ENCODE results near the gene FZD10.

The FZD10 gene, protein sequence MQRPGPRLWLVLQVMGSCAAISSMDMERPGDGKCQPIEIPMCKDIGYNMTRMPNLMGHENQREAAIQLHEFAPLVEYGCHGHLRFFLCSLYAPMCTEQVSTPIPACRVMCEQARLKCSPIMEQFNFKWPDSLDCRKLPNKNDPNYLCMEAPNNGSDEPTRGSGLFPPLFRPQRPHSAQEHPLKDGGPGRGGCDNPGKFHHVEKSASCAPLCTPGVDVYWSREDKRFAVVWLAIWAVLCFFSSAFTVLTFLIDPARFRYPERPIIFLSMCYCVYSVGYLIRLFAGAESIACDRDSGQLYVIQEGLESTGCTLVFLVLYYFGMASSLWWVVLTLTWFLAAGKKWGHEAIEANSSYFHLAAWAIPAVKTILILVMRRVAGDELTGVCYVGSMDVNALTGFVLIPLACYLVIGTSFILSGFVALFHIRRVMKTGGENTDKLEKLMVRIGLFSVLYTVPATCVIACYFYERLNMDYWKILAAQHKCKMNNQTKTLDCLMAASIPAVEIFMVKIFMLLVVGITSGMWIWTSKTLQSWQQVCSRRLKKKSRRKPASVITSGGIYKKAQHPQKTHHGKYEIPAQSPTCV

DNA sequence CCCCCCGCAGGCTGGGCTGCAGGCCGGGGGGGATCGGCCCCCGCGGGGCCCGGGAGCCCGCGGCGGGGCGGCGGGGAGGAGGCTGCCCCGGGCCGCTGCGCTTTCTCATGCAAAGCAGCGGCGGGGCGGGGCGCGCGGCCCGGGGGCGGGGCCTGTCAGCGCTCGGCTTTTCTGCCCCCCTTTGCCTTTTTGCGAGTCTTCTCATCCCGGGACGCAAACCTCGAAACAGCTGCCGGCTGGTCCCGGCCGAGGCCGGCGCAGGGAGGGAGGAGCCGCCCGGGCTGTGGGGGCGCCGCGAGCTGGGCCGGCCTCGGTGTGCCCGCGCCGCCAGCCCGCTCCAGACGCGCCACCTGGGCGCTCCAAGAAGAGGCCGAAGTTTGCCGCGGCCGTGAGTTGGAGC is at the start of gene FZD10:
Gene FZD10 (plus strand): TSS at position 198 of the 400 bp plus-strand sequence. CDS start 479 bp downstream, outside the sequence.
- DNase-seq (ENCODE audit: low read depth), result no peak

DNA sequence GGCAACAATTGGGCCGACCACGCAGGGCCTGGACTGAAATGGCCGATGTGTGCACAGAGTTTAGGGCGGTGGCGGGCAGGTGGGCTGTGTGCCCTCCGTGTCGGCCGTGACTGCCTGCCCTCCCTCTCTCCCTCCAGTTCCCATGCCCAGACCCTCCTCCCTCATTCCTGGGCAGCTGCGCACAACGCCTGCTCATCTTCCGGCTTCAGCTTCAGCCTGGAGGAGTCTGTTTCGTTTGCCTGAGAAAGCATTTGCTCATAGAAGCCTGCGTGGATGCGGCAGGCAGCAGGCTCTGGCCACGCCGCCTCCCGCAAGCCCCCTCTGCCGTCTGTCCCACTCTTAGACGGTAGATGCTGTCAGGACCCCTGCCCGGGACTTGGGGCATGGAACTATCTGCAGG is 47.3 kb upstream of the FZD10 start:
- no peak for DNase-seq (ENCODE audit: low read depth)

DNA sequence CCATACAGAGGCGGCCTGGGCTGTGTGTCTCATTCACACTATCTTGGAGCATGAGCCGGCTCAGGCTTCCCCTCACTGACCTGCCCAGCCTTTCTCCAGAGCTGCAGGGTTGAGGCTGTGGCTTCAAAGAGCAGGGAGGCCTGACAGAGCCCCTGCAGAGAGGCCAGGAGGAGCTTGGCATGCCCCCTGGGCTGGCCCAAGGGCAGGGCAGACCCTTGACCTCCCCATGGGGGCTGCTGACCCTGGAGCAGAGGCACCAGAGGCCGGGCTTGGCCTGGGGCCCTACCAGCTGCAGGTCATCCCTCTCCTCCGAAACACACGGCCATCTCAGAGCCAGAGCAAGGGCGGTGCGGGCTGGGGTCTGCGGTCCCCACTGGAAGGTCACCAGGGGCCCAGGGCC is 46.6 kb upstream of the FZD10 start:
- DNase-seq (ENCODE audit: low read depth), result no peak

DNA sequence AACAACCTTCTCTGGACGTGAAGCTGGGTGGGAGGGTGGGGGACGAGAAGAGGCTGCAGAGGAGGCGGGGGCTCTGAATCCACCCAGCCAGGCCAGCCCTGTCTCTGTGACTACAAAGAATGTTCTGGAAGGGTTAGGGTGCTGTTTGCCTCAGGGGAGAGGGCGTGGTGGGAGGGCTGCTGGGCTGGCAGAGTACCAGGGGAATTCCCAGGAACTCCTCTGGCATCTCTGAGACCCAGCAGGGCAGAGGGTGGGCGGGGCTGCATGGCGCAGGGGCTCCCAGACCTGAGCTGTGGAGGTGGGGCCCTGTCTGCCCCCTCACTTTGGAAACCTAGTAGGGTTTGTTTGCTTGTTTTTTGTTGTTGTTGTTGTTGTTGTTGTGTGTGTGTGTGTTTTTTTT is 45.5 kb upstream of the FZD10 start:
- no peak for DNase-seq (ENCODE audit: low read depth)

DNA sequence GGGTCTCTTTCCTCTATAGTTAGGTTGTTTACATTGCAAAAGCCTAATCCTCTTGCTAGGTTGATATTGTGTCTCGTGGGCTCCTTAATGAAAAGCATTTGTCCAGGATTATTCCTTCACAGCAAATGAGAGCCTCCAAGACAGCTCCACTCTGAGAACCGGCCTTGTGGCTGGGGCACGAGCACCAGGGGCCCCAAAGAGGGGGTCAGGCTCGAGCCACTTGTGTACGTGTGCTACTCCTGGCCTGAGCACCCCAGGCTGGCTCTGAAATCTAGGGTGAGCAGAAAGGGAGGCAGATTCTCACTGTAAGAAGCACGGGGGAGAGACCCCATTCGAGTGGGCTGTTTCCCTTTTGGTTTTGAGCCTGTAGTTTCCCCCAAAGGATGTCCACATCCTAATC is 45.0 kb upstream of the FZD10 start:
- DNase-seq (ENCODE audit: low read depth), result no peak

DNA sequence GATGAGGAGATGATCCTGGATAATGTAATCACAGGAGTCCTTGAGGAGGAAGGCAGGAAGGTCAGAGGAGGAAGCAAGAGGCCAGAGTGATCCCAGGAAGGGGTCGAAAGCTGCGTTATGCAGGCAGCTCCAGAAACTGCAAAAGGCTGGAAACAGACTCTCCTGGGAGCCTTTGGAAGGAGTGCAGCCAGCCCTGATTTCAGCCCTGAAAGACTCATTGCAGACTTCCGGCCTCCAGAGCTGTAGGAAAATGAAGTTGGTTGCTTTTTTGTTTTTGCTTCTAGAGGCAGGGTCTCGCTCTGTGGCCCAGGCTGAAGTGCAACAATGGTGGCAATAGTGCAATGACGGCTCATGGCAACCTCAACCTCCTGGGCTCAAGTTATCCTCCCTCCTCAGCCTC is 44.6 kb upstream of the FZD10 start:
- no peak for DNase-seq (ENCODE audit: low read depth)

DNA sequence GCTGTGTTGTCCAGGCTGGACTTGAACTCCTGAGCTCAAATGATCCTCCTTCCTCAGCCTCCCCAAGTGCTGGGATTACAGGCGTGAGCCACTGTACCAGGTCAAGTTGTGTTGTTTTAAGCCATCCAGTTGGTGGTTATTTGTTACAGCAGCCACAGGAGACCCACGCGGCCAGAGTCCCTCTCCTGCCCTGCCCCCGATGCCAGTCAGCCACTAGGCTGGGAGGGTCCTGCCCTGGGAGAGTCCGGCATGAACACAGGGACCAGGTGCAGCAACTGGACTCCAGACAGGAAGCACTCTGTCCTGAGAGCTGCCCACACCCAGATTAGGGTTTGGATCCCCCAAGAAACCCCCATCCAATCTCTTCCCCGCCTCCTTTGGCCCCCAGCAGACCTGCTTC is 44.1 kb upstream of the FZD10 start:
- no peak for DNase-seq (ENCODE audit: low read depth)

DNA sequence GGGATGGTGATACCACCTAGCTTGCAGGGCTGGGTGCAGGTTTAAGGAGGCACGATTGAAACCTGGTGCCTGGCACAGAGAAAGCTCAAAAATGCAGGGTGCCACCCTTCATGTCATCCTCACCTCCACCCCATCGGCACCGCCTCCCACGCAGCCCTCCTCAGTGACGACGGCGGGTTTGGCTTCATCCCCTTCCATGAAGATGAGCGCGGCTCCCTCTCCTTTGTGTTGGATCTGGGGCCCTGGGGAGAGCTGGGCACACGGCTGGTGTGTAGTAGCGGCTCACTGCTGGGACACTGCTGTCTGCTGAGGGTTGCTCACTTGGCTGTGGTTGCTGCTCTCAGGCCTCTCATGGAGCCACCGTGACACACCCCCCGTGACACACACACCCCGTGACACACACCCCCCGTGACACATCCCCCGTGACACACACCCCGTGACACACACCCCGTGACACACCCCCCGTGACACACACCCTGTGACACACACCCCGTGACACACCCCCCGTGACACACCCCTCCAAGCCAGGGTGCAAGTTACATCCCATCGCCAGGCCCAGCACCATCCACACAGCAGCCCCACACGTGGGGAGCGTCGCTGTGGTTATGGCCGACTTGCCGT is 42.9 kb upstream of the FZD10 start:
- no peak for DNase-seq (ENCODE audit: low read depth)

DNA sequence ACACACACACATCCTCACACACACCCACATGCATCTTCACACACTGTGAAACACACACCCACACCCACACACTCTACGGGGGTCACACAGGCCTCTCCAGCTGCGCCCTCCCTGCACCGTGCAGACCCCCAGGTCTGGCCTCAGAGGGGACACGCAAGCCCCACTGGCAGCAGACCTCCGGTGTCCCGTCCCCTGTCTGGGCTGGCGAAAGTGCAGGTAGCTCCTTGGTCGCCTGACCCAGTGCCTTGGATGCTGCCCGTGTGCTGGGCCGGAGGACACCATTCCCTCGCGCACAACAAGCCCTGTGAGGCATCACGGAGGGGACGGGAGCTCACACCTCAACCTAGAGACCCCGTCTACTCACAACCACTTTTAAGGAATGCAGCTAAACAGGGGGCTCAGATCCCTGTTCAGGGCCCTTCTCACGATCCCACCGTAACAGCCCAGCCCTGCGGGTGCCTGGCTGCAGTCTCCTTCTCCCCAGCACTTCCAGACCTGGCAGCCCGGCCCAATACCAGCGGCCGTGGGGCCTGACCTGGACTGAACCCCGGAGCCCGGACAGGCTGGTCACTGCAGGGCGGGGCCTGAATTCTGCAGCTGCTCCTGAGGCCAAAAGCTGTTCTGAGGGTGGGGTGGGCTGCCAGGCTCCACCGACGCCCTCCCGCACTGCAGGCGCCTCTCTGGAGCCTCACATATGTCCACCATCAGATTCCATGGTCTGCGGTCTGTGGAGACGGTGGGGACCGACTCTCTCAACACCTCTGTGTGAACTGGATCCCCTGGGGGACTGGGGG is 42.1 kb upstream of the FZD10 start:
- DNase-seq (ENCODE audit: low read depth), result no peak

DNA sequence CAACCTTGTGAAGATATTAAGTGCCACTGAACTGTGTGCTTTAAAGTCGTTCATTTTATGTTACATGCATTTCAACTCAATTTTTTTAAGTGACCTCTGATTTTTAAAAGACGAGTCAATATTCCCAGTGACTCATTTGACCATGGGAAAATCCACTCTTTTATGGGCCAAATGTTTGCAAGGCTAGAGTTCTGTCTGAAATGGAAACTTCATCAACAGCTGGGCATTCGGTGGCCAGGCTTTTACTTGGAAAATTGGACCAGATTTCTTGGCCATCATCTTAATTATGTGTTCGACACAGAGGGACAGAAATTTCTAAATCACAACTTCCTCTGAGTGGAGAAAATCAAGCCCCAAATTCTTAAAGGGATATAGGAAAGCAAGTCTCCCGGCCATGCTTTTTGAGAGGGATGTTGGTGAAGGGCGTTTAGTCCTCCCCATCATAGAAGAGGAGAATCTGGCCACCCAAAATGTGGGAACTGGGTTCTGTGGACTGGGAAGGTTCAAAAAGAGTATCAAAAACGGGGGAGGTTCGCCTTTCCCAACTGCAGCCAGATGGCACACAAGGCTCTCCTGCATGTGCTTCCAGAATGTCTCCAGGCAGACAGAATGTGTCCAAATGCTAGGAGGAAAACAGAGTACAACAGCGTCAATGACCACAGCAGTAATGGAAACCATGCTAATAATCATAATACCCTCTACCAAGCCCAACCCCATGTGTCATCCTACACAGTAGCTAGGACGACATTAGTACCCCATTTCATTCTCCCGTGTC is 40.9 kb upstream of the FZD10 start:
- no peak for DNase-seq (ENCODE audit: low read depth)

DNA sequence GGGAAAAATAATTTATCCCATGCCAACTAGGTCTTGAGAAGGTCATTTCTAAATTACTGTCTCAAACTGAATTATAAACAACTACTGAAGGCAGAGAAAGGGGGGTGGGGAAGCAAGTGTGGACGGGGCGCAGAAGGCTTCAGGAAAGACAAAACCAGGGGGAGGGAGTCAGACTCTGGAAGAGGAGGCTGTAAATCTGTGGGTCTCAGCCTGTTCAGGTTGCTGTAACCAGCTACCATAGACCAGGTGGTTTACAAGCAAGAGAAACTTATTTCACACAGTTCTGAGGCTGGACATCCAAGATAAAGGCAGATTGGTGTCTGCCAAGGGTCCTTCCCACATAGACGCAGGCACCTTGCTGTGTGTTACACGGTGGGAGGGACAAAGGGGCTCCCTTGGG is 39.9 kb upstream of the FZD10 start:
- no peak for DNase-seq (ENCODE audit: low read depth)

DNA sequence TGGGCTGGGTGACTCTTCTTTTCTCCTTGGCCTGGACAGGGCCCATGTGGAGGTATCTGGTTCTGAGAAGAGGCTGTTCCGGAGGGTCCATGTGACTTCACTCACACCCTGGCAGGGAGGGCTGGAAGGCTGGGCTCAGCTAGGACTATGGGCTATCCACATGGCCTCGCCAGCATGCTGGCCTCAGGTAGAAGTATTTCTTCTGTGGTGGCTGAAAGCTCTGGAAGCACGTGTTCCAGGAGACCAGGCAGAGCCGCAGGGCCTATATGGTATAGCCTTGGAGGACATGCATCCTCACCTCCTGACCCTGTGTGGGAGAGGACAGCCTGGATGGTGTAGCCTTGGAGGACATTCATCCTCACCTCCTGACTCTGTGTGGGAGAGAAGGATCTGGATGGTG is 38.2 kb upstream of the FZD10 start:
- no peak for DNase-seq (ENCODE audit: low read depth)

DNA sequence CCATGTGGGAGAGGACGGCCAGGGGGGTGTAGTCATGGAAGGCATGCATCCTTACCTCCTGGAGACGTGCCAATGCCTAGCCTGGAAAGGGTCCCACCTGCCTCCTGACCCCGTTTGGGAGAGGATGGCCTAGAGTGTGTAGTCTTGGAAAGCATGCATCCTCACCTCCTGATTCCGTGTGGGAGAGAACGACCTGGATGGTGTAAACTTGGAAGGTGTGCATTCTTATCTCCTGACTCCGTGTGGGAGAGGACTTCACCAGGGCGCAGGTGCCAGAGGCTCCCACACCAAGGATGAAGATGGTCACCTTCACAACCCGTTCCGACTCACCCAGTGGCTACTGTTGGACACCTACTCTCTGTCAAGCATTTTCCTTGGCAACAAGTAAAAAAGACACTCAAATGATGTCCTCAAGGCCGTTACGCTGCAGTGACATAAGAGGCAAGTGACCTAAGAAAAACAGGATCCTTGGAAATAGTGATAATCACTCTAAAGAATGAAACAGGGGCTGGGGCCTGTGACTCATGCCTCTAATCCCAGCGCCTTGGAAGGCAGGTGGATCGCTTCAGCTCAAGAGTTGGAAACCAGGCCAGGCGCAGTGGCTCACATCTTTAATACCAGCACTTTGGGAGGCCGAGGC is 37.5 kb upstream of the FZD10 start:
- DNase-seq (ENCODE audit: low read depth), result no peak

DNA sequence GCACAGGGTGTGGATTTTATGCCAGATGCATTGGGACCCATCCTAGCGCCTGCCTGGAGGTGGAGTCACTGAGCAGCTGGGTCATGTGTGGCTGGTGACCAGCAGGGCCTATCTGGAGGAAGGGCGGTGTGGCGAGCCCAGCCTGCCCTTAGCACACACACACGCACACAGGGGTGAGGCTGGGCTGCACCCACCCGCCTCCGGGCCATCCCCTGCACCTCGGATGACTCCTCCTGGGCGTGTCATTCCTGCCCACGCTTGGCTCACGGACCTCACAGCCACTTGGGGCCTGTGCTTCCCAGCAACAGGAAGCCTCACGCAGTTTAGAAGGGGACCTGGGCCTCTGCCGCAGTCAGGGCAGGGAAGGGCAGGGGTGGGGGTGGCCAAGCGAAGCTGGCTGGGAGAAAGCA is 36.2 kb upstream of the FZD10 start:
- no peak for DNase-seq (ENCODE audit: low read depth)

DNA sequence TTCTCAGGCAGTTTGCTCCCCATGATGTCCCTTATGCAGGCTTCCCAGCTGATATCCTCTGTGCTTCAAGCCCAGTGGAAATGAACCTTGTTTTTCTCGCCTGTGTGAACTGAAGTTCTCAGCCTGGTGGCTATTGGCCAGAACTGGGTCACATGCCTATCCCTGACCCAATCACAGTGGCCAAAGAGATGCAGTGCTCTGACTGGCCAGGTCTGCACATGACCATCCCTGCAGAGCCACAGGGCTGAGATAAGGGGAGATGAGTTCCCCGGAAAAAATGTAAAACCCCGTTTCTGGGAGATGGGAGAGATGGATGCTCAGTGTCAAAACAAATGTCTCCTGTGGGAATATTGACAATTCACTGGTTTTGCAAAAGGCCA is 34.7 kb upstream of the FZD10 start:
- DNase-seq (ENCODE audit: low read depth), result no peak

DNA sequence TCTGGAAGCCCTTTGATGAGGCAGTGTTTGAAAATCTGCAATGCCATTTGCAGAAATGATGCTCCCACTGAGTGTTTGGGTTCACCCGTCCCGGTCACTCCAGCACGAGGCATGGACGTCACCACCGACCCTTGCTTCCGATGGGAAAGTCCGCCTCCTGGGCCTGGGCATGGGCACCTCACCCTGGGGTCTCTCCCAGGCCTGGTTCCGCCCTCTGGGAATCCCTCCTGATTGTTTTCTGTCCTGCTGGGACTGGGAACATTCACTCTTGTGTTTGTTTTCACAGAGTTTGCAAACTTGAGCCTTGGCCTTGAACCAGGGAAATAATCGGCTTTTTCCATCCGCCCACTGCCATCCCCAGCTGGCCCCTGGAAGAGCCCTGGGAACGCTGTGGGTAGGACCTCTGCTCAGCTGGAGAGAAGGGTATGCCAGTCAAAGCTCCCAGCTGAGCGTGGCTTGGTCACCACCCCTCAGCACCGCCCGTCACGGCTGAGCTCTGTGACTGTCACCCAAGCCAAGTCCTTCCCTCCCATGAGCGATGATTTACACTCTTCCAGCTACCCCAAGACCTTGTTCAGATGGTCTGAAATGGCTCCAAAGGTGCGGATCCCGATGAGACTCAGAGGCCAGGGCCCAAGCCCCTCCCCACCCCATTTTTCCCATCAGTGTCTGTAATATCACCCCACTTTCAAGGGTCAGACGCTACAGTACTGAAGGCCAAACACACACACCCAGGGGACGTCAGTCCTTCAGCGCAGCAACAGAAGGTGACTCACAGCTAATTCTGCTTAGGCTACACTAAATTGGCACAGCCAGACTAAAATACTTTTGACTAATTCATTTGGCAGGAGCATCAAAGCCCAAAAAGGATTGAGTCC is 34.1 kb upstream of the FZD10 start:
- DNase-seq (ENCODE audit: low read depth), result no peak

DNA sequence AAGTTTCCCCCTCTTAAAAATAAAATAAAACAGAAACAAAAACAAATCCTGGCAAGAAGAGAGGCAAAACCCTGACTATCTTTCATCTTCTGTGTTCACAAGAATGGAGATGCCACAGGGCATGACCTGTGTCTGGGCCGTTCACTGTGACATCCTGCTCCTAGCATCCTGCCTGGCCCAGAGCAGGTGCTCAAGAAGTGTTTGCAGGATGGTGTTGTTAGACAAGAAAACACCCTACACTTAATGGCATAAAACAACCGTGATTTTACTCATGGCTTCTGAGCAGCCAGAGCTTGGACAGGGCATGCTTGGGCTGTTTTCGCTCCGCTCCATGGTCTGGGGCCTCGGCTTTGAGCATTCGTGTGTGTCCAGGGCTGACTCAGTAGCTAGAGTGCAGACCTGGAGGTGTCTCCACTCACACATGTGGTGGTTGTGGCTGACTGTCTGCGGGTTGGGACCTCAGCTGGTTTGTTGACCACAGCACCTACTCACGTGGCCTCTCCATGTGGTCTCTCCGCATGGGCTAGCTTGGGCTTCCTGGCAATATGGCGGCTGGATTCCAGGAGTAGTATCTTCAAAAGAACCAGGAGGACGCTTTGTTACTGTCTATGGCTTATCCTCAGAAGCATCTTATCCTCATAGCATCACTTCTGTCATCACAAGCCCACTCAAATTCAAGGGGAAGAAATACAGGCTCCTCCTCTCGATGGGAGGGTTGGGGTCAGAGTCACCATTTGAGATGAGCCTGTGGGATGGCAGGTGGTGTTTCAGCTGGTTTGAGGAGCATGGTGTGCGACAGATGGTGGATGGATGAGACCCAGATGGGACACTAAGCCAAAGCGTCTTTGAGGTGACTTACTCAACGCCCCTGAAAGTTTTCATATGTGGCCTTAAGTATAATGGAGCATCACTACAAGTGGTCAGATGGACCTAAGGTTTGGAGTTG is 33.2 kb upstream of the FZD10 start:
- no peak for DNase-seq (ENCODE audit: low read depth)

DNA sequence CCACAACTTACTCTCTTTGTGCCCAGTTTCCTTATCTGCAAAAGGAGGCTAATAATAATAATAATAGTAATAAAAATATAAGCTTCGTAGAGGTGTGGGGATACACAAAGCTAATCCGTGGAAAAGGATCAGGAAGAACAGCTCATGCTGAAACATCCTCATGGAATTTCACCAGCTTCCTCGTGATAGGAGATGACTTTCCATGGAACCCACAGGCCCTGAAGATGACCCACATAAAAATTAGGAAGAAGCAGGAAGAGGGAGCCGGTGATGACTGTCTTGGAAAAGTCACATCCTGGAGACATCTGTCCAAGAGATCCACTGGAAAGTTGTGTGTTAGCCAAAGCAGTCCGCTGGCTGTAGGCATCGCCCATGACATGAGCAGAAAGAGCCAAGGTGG is 31.9 kb upstream of the FZD10 start:
- DNase-seq (ENCODE audit: low read depth), result no peak

DNA sequence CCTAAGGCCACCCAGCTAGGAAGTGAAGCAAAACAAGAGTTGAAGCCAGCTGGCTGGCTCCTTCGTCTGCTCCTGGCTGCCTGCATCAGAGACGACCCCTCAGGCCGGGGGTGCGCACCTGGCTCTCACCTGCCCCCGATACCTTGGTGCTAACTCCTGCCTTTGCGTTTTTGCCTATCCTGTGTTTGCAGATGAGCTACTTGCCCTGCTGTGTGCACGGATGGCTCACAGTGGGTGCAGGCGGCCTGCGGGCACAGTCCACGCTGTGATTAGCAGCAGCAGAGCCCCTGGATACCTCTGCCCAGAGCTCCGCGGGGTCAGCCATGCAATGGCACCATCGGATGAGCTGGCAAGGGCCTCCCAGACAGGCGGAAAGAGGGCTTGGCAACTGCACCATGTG is 31.2 kb upstream of the FZD10 start:
- no peak for DNase-seq (ENCODE audit: low read depth)
